Gastrocnemius medialis (tissue), 4 donors: ENCODE results near the gene EID2. TPM values are rescaled to one million over a fixed set of nuclear protein-coding genes. Genes with fewer than 3 reads are reported as not detected.
A peak's percentile ranks its signal among the peaks of the same experiment; 100 is the strongest.

Experiments
- ATAC-seq, 2 donors: fragments of 150-250 bp; one replicate each; pipeline ENCODE4 v1.9.1; 2016
- DNase-seq, 2 donors: peaks; one replicate each; pipeline ENCODE4 v3.0.0-alpha.2; 2019
- H3K27ac ChIP-seq, 4 donors: fragments of 200-600 bp; sonication (generic); 1 replicate in 1 of 4; 2 replicates in 3 of 4; pipeline ENCODE4 v1.5.1; 2016 to 2018; ENCODE audit warnings: mild to moderate bottlenecking in 2 of 4, moderate library complexity in 1 of 4
- H3K27me3 ChIP-seq, 3 donors: fragments of 200-600 bp; sonication (generic) in 2 of 3; 1 replicate in 1 of 3; 2 replicates in 2 of 3; pipeline versions ENCODE4 v1.5.1 to v1.6.0; 2016 to 2019; ENCODE audit warnings: mild to moderate bottlenecking in 1 of 3, moderate library complexity in 1 of 3
- H3K36me3 ChIP-seq, 2 donors: fragments of 200-600 bp; sonication (generic) in 1 of 2; one replicate each; pipeline ENCODE4 v1.5.1; 2017 to 2018
- H3K4me1 ChIP-seq, 2 donors: fragments of 200-600 bp; sonication (generic) in 1 of 2; one replicate each; pipeline ENCODE4 v1.5.1; 2016 to 2017; ENCODE audit warnings: mild to moderate bottlenecking in 2 of 2
- H3K4me3 ChIP-seq, 4 donors: fragments of 200-600 bp; sonication (generic) in 3 of 4; 1 replicate in 1 of 4; 2 replicates in 3 of 4; pipeline ENCODE4 v1.5.1; 2016 to 2019; ENCODE audit warnings: mild to moderate bottlenecking in 2 of 4
- H3K9me3 ChIP-seq, 3 donors: fragments of 200-600 bp; sonication (generic) in 2 of 3; 1 replicate in 1 of 3; 2 replicates in 2 of 3; pipeline ENCODE4 v1.5.1; 2016 to 2019
- CTCF ChIP-seq, 5 experiments: fragments of 450-650 bp in 3 of 5; fragments of 200-600 bp in 2 of 5; sonication (generic) in 2 of 5; IDR thresholded peaks in 4 of 5; conservative IDR thresholded peaks in 1 of 5; 1 replicate in 4 of 5; 2 replicates in 1 of 5; pipeline ENCODE4 v1.5.1; 2016 to 2019; ENCODE audit warnings: antibody characterized with exemption in 5 of 5, mild to moderate bottlenecking in 3 of 5, moderate library complexity in 3 of 5
- POLR2A ChIP-seq, 2 donors: fragments of 450-650 bp; IDR thresholded peaks; one replicate each; pipeline ENCODE4 v1.6.1; 2017; ENCODE audit warnings: antibody characterized with exemption in 2 of 2, mild to moderate bottlenecking in 2 of 2, moderate library complexity in 2 of 2
- in situ Hi-C, 4 donors: fragments of 200-750 bp; cut with MboI; loops; one replicate each; pipeline versions ENCODE4 v1.15.0 to v1.8.0; 2017; ENCODE audit warnings: low sequenced_read_pairs in 4 of 4
- intact Hi-C: fragments of 100-400 bp; cut with DNase I; formaldehyde crosslinking; loops from one replicate; pipeline ENCODE4 v1.15.1; 2023; ENCODE audit warnings: low total_unique reads
- total RNA-seq, 4 donors: library from RNA; depleted of rRNA; stranded (reverse); fragments of >200 nt; gene quantifications; one replicate each; pipeline versions ENCODE4 v1.1.0 to v1.2.3, GENCODE V29; 2016

Gene EID2
- total RNA-seq, 4 donors from 2014 or later, result 7.8 to 12.7 (median 9.4) TPM

GRCh38 chr19:39501340-39501739, 38.6 kb downstream of the EID2 start:
- no peak overlapping the region for H3K27ac ChIP-seq
- in situ Hi-C loops (no loop called here), intact Hi-C loops (no loop called here)
- DNase-seq (no peak), ATAC-seq (no peak)
- H3K27me3 ChIP-seq, result peaks cover 74 to 93% (median 92%) of the 10 kb centered on the region in 3 donors
- H3K4me1 ChIP-seq, result no peaks in the 10 kb centered on the region
- H3K36me3 ChIP-seq, result no peaks in the 10 kb centered on the region
- H3K9me3 ChIP-seq, result no peaks in the 10 kb centered on the region
- TF ChIP-seq CTCF (IDR thresholded peaks at IDR 0.05 in 4 of 5, conservative IDR thresholded peaks at IDR 0.05 in 1 of 5) (no peak), POLR2A (IDR thresholded peaks at IDR 0.05) (no peak)
- H3K4me3 ChIP-seq, result no peak overlapping the region

GRCh38 chr19:39500543-39500942, 39.4 kb downstream of the EID2 start:
- Histone ChIP-seq H3K27ac (no peak overlapping the region), H3K9me3 (no peaks in the 10 kb centered on the region), H3K36me3 (no peaks in the 10 kb centered on the region), H3K4me1 (no peaks in the 10 kb centered on the region), H3K4me3 (no peak overlapping the region), H3K27me3 (peaks cover 71 to 94% (median 92%) of the 10 kb centered on the region in 3 donors)
- in situ Hi-C loops, result no loop called here
- TF ChIP-seq POLR2A (IDR thresholded peaks at IDR 0.05) (no peak), CTCF (IDR thresholded peaks at IDR 0.05 in 4 of 5, conservative IDR thresholded peaks at IDR 0.05 in 1 of 5) (no peak)
- no peak for DNase-seq
- ATAC-seq, result no peak
- intact Hi-C loops, result no loop called here

GRCh38 chr19:39499932-39500331, 40.0 kb downstream of the EID2 start:
- Histone ChIP-seq H3K9me3 (no peaks in the 10 kb centered on the region), H3K27me3 (peaks cover 67 to 88% (median 87%) of the 10 kb centered on the region in 3 donors), H3K4me3 (no peak overlapping the region), H3K27ac (no peak overlapping the region), H3K4me1 (no peaks in the 10 kb centered on the region), H3K36me3 (no peaks in the 10 kb centered on the region)
- DNase-seq (no peak), ATAC-seq (no peak)
- no peak for TF ChIP-seq POLR2A (IDR thresholded peaks at IDR 0.05)
- no peak for TF ChIP-seq CTCF (IDR thresholded peaks at IDR 0.05 in 4 of 5, conservative IDR thresholded peaks at IDR 0.05 in 1 of 5)
- intact Hi-C loops (no loop called here), in situ Hi-C loops (no loop called here)

GRCh38 chr19:39498798-39499642, 40.9 kb downstream of the EID2 start, which contains the start of gene DLL3:
TSS of gene DLL3 (plus strand) at chr19:39498947. CDS start at chr19:39498975, 28 bp downstream.
- no peak for ATAC-seq
- no peak within 1 kb of the TSS for H3K27ac ChIP-seq
- intact Hi-C loops (no loop called here), in situ Hi-C loops (no loop called here)
- H3K4me3 ChIP-seq, result peak within 1 kb of the TSS in 1 of 4 donors; percentile 21
- no peak for DNase-seq
- peaks cover 62 to 79% (median 78%) of the 10 kb centered on the region in 3 donors for H3K27me3 ChIP-seq
- H3K4me1 ChIP-seq, result no peaks in the 10 kb centered on the region
- H3K36me3 ChIP-seq, result no peaks in the 10 kb centered on the region
- no peaks in the 10 kb centered on the region for H3K9me3 ChIP-seq
- TF ChIP-seq POLR2A (IDR thresholded peaks at IDR 0.05), result no peak
- no peak for TF ChIP-seq CTCF (IDR thresholded peaks at IDR 0.05 in 4 of 5, conservative IDR thresholded peaks at IDR 0.05 in 1 of 5)
